Measurements from ENCODE around the gene ILF3. TPM values are rescaled to one million over a fixed set of nuclear protein-coding genes. Genes with fewer than 3 reads are reported as not detected.

Gene ILF3
- polyA plus RNA-seq, 2 of the 4 experiments (the other 2 are of a cell fraction): 142 to 197 TPM

DNA sequence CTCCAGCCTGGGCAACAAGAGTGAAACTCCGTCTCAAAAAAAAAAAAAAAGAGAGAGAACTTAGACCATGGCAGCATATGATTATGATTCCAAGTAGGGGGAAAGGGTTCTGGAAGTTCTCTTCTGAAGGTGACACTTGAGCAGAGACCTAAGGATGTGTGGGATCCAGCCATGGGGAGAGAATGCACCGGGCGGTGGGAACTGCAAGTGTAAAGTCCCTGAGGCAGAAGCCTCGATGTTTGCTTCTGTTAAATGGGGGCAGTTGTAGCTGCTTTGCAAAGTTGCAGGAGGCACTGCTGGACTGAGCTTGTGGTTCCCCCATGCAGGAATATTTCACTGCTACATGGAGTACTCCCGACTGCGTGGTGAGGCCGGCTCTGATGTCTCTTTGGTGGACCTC lies 19.7 kb upstream of the ILF3 start:
- no peaks in the 10 kb centered on the region for H3K4me1 ChIP-seq
- DNase-seq (ENCODE audit: low read depth in 1 of 2, low spot score in 1 of 2) (no peak), FAIRE-seq (no peak), ATAC-seq (no peak)
- ChIA-PET CTCF (interaction anchor here (0.9 to 2.1 kb wide), 6 partner anchors 10 to 78 kb away, joined by 3 to 9 read pairs (median 4); no protein-coding TSS in a partner anchor), POLR2A (no interaction called here)
- H3K27ac ChIP-seq: no peak overlapping the region
- no peaks in the 10 kb centered on the region for H3K9me3 ChIP-seq
- no peak overlapping the region for H3K4me2 ChIP-seq
- 78% methylated on average over 4 of the region's 7 CpGs for WGBS (ENCODE audit: missing lambda C conversion rate)
- TF ChIP-seq EP300 (IDR thresholded peaks at IDR 0.05) (no peak), POLR2A (IDR thresholded peaks at IDR 0.05; ENCODE audit: low read length) (no peak), BHLHE40 (IDR thresholded peaks at IDR 0.05; ENCODE audit: low read depth, low read length) (no peak), CEBPB (IDR thresholded peaks at IDR 0.05) (no peak), HDAC2 (IDR thresholded peaks at IDR 0.05) (no peak), CHD2 (IDR thresholded peaks at IDR 0.05; ENCODE audit: low read length, partially characterized antibody) (no peak), TFCP2L1 (CRISPR knock-in tag; IDR thresholded peaks at IDR 0.05) (no peak), EHF (CRISPR knock-in tag; IDR thresholded peaks at IDR 0.05) (no peak), FOSL2 (IDR thresholded peaks at IDR 0.05) (no peak), FOSL2 (CRISPR knock-in tag; IDR thresholded peaks at IDR 0.05) (no peak), RAD21 (conservative IDR thresholded peaks at IDR 0.05 in 1 of 2, IDR thresholded peaks at IDR 0.05 in 1 of 2) (no peak), HOXA7 (CRISPR knock-in tag; IDR thresholded peaks at IDR 0.05) (no peak)
- TF ChIP-seq, protein P1, sequence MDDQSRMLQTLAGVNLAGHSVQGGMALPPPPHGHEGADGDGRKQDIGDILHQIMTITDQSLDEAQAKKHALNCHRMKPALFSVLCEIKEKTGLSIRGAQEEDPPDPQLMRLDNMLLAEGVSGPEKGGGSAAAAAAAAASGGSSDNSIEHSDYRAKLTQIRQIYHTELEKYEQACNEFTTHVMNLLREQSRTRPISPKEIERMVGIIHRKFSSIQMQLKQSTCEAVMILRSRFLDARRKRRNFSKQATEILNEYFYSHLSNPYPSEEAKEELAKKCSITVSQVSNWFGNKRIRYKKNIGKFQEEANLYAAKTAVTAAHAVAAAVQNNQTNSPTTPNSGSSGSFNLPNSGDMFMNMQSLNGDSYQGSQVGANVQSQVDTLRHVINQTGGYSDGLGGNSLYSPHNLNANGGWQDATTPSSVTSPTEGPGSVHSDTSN (IDR thresholded peaks at IDR 0.05): no peak
- no peak overlapping the region for H3K4me3 ChIP-seq

DNA sequence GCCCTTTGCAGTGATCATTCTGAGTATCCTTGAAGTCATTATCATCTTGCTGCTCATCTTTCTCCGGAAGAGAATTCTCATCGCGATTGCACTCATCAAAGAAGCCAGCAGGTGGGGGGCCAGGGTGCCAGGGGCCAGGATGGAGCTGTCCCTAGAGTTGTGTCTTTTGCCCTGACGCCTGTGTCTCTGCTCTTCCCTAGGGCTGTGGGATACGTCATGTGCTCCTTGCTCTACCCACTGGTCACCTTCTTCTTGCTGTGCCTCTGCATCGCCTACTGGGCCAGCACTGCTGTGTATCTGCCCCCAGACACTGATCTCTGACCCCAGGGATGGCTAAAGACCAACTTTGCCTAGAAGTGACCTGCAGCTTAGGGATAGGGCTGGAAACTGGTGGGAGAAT lies 19.2 kb upstream of the ILF3 start:
- FAIRE-seq (no peak), ATAC-seq (no peak), DNase-seq (ENCODE audit: low read depth in 1 of 2, low spot score in 1 of 2) (no peak)
- TF ChIP-seq RNF2 (IDR thresholded peaks at IDR 0.05; ENCODE audit: borderline replicate concordance, low read depth) (no peak), NR3C1 (IDR thresholded peaks at IDR 0.05) (no peak), ESRRA (IDR thresholded peaks at IDR 0.05; ENCODE audit: borderline replicate concordance, low read length) (no peak), SREBF2 (IDR thresholded peaks at IDR 0.05) (no peak)
- TF ChIP-seq, protein P2, sequence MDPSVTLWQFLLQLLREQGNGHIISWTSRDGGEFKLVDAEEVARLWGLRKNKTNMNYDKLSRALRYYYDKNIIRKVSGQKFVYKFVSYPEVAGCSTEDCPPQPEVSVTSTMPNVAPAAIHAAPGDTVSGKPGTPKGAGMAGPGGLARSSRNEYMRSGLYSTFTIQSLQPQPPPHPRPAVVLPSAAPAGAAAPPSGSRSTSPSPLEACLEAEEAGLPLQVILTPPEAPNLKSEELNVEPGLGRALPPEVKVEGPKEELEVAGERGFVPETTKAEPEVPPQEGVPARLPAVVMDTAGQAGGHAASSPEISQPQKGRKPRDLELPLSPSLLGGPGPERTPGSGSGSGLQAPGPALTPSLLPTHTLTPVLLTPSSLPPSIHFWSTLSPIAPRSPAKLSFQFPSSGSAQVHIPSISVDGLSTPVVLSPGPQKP (IDR thresholded peaks at IDR 0.05; ENCODE audit: low read depth, low read length): no peak
- Histone ChIP-seq H3K4me2 (no peak overlapping the region), H3K27ac (no peak overlapping the region), H3K9me3 (no peaks in the 10 kb centered on the region), H3K4me1 (no peaks in the 10 kb centered on the region), H3K4me3 (no peak overlapping the region)
- CTCF ChIA-PET: interaction anchor here (0.9 to 1.6 kb wide), 6 partner anchors 8 to 62 kb away, joined by 3 to 7 read pairs (median 4); no protein-coding TSS in a partner anchor
- 92% methylated on average over 6 of the region's 6 CpGs for WGBS (ENCODE audit: missing lambda C conversion rate)
- POLR2A ChIA-PET: no interaction called here

DNA sequence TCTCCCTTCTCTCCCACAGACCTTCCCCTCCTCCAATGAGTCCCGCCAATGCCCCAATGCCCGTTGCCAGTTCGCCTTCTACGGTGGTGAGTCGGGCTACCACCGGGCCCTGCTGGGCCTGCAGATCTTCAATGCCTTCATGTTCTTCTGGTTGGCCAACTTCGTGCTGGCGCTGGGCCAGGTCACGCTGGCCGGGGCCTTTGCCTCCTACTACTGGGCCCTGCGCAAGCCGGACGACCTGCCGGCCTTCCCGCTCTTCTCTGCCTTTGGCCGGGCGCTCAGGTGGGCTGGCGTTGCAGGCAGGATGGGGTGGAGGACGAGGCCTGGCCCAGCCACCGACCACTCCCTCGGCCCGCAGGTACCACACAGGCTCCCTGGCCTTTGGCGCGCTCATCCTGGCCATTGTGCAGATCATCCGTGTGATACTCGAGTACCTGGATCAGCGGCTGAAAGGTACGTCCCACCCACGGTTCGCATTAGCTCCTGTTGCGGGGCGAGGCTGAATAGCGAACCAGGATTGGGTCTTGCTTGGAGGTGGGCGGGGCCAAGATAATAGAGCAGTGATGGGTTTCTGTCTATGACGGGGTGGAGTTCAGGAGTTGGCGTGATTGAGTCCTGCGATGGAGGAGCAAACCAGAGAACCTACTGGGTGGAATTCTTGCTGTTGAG lies 17.7 kb upstream of the ILF3 start:
- Histone ChIP-seq H3K4me1 (no peaks in the 10 kb centered on the region), H3K4me3 (no peak overlapping the region), H3K27ac (no peak overlapping the region), H3K4me2 (no peak overlapping the region), H3K9me3 (no peaks in the 10 kb centered on the region)
- DNase-seq (ENCODE audit: low read depth in 1 of 2, low spot score in 1 of 2): no peak
- CTCF ChIA-PET: interaction anchor here (1.2 kb wide), 1 partner anchor 9 kb away, joined by 3 read pairs; no protein-coding TSS in a partner anchor
- no peak for ATAC-seq
- 93% methylated on average over 14 of the region's 37 CpGs for WGBS (ENCODE audit: missing lambda C conversion rate)
- POLR2A ChIA-PET: no interaction called here
- FAIRE-seq: no peak
- TF ChIP-seq, protein P3, sequence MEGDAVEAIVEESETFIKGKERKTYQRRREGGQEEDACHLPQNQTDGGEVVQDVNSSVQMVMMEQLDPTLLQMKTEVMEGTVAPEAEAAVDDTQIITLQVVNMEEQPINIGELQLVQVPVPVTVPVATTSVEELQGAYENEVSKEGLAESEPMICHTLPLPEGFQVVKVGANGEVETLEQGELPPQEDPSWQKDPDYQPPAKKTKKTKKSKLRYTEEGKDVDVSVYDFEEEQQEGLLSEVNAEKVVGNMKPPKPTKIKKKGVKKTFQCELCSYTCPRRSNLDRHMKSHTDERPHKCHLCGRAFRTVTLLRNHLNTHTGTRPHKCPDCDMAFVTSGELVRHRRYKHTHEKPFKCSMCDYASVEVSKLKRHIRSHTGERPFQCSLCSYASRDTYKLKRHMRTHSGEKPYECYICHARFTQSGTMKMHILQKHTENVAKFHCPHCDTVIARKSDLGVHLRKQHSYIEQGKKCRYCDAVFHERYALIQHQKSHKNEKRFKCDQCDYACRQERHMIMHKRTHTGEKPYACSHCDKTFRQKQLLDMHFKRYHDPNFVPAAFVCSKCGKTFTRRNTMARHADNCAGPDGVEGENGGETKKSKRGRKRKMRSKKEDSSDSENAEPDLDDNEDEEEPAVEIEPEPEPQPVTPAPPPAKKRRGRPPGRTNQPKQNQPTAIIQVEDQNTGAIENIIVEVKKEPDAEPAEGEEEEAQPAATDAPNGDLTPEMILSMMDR (IDR thresholded peaks at IDR 0.05): no peak
- no peak for TF ChIP-seq HOXA7 (CRISPR knock-in tag; IDR thresholded peaks at IDR 0.05)
- no peak for TF ChIP-seq MAZ (IDR thresholded peaks at IDR 0.05; ENCODE audit: borderline replicate concordance, low read depth, low read length)
- no peak for TF ChIP-seq POLR2AphosphoS2 (conservative IDR thresholded peaks at IDR 0.05; ENCODE audit: low read length)
- TF ChIP-seq PHF8 (IDR thresholded peaks at IDR 0.05; ENCODE audit: borderline replicate concordance, low read depth): no peak
- no peak for TF ChIP-seq KDM1A (IDR thresholded peaks at IDR 0.05; ENCODE audit: low read depth)
- TF ChIP-seq GATA3 (IDR thresholded peaks at IDR 0.05; ENCODE audit: borderline replicate concordance): no peak
- no peak for TF ChIP-seq EHF (CRISPR knock-in tag; IDR thresholded peaks at IDR 0.05)
- no peak for TF ChIP-seq JUNB (IDR thresholded peaks at IDR 0.05)
- TF ChIP-seq, protein P4, sequence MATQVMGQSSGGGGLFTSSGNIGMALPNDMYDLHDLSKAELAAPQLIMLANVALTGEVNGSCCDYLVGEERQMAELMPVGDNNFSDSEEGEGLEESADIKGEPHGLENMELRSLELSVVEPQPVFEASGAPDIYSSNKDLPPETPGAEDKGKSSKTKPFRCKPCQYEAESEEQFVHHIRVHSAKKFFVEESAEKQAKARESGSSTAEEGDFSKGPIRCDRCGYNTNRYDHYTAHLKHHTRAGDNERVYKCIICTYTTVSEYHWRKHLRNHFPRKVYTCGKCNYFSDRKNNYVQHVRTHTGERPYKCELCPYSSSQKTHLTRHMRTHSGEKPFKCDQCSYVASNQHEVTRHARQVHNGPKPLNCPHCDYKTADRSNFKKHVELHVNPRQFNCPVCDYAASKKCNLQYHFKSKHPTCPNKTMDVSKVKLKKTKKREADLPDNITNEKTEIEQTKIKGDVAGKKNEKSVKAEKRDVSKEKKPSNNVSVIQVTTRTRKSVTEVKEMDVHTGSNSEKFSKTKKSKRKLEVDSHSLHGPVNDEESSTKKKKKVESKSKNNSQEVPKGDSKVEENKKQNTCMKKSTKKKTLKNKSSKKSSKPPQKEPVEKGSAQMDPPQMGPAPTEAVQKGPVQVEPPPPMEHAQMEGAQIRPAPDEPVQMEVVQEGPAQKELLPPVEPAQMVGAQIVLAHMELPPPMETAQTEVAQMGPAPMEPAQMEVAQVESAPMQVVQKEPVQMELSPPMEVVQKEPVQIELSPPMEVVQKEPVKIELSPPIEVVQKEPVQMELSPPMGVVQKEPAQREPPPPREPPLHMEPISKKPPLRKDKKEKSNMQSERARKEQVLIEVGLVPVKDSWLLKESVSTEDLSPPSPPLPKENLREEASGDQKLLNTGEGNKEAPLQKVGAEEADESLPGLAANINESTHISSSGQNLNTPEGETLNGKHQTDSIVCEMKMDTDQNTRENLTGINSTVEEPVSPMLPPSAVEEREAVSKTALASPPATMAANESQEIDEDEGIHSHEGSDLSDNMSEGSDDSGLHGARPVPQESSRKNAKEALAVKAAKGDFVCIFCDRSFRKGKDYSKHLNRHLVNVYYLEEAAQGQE (IDR thresholded peaks at IDR 0.05): no peak
- TF ChIP-seq, protein P5, sequence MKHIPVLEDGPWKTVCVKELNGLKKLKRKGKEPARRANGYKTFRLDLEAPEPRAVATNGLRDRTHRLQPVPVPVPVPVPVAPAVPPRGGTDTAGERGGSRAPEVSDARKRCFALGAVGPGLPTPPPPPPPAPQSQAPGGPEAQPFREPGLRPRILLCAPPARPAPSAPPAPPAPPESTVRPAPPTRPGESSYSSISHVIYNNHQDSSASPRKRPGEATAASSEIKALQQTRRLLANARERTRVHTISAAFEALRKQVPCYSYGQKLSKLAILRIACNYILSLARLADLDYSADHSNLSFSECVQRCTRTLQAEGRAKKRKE (CRISPR knock-in tag; IDR thresholded peaks at IDR 0.05; ENCODE audit: low read depth): no peak
